Peyer's patch (tissue), 4 donors: ENCODE results near the gene JOSD2.

ENCODE experiments used
- CTCF ChIP-seq, 6 experiments: fragments of 450-650 bp in 4 of 6; fragments of 200-600 bp in 2 of 6; sonication (generic) in 1 of 6; IDR thresholded peaks; one replicate each; pipeline ENCODE4 v1.5.1; 2017 to 2019; ENCODE audit warnings: antibody characterized with exemption in 6 of 6, mild to moderate bottlenecking in 3 of 6, moderate library complexity in 1 of 6
- POLR2A ChIP-seq, 2 donors: fragments of 450-650 bp; IDR thresholded peaks; one replicate each; pipeline ENCODE4 v1.5.1; 2017; ENCODE audit warnings: antibody characterized with exemption in 2 of 2, mild to moderate bottlenecking in 2 of 2, moderate library complexity in 2 of 2

DNA sequence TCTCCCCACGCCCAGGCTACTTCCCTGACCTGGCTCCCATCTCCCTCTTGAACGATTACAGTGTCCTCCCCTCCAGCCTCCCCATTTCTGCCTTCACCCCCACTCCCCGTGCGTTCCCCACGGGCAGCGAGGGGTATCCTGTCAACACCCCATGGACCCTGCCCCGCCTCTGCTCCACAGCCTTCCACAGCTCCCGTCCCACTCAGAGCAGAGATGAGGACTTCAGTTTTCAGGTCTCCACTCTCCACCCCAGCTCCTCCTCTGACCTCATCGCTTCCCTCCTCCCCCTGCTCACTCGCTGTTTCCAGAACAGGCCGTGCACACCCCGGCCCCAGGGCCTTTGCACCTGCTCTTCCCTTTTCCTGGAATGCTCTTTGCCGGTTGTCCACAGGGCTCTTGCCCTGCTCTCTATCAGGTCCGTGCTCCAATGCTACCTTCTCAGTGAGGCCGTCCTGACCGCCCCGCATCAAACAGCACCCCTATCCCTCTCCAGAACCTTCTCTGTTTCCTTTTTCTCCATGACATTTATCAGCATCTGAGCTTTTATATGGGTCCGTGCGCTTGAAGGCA is 42.2 kb upstream of the JOSD2 start:
- TF ChIP-seq CTCF (IDR thresholded peaks at IDR 0.05) (no peak), POLR2A (IDR thresholded peaks at IDR 0.05) (no peak)
